T-helper 1 cell treated with Interleukin-12 subunit alpha and Interleukin-12 subunit beta and Interleukin-4 antibody, amounts not matched to agents 30 ng/mL and 1 ng/mL, for 36 hours (primary cell): Measurements from ENCODE around the gene CHMP1A. TPM values are rescaled to one million over a fixed set of nuclear protein-coding genes. Genes with fewer than 3 reads are reported as not detected.
"Not testable (repeated sequence)": the region's sequence is repeated elsewhere in the genome, so short reads cannot be mapped to it uniquely, and the experiment has no call there.

Experiments
- intact Hi-C: fragments of 100-400 bp; cut with micrococcal nuclease; formaldehyde crosslinking; loops from one replicate; pipeline ENCODE4 v1.15.1; 2024
- total RNA-seq: library from RNA; stranded (reverse); gene quantifications from 2 replicates; pipeline ENCODE4 v1.2.3, GENCODE V29; 2022

CHMP1A gene
- total RNA-seq, 1 donor from 2014 or later, result 96.3 TPM

- intact Hi-C loops, result no loop called here
Measured at GRCh38 chr16:89661215-89661614, 3.7 kb upstream of the CHMP1A start.

- intact Hi-C loops, result no loop called here
Measured at GRCh38 chr16:89660146-89660545, 2.6 kb upstream of the CHMP1A start.

GRCh38 chr16:89658221-89658879 is 842 bp upstream of the CHMP1A start:
- intact Hi-C loops, result loop anchor here (1.0 to 5.0 kb wide), 5 partner anchors 28 to 341 kb away; partner anchors contain the start of genes ANKRD11, CDK10 and SPG7

GRCh38 chr16:89656435-89657121 is 930 bp downstream of the CHMP1A start:
- intact Hi-C loops, result loop anchor here (1.0 to 5.0 kb wide), 4 partner anchors 96 to 339 kb away; partner anchors contain the start of genes ANKRD11, RPL13 and SPG7

- intact Hi-C loops, result loop anchor here (5.0 kb wide), 3 partner anchors 148 to 338 kb away; partner anchors contain the start of genes ANKRD11 and SPG7
Measured at GRCh38 chr16:89655062-89655643, 2.4 kb downstream of the CHMP1A start.

- intact Hi-C loops, result no loop called here
Measured at GRCh38 chr16:89653656-89654295, 3.7 kb downstream of the CHMP1A start.

GRCh38 chr16:89651584-89651983 is 5.9 kb downstream of the CHMP1A start:
- intact Hi-C loops, result no loop called here

GRCh38 chr16:89646906-89647305 is 10.6 kb downstream of the CHMP1A start:
- intact Hi-C loops, result no loop called here

GRCh38 chr16:89646270-89646669 is 11.2 kb downstream of the CHMP1A start:
- intact Hi-C loops, result no loop called here

- intact Hi-C loops, result no loop called here
Measured at GRCh38 chr16:89645122-89645521, 12.4 kb downstream of the CHMP1A start.

- intact Hi-C loops, result no loop called here
Measured at GRCh38 chr16:89643769-89644300, 13.7 kb downstream of the CHMP1A start.

GRCh38 chr16:89642574-89642973 is 14.9 kb downstream of the CHMP1A start:
- intact Hi-C loops, result no loop called here

- intact Hi-C loops, result loop anchor here (1.0 to 2.0 kb wide), 3 partner anchors 39 to 81 kb away; partner anchors contain the start of genes CPNE7 and RPL13
Measured at GRCh38 chr16:89641458-89642119, 15.9 kb downstream of the CHMP1A start.

GRCh38 chr16:89639385-89639784 is 18.1 kb downstream of the CHMP1A start:
- intact Hi-C loops, result no loop called here

- intact Hi-C loops, result no loop called here
Measured at GRCh38 chr16:89638455-89638854, 19.1 kb downstream of the CHMP1A start.

GRCh38 chr16:89637379-89637778 is 20.1 kb downstream of the CHMP1A start:
- intact Hi-C loops, result no loop called here

- intact Hi-C loops, result no loop called here
Measured at GRCh38 chr16:89636663-89637062, 20.8 kb downstream of the CHMP1A start.

- intact Hi-C loops, result not testable (repeated sequence)
Measured at GRCh38 chr16:89634463-89635385, 22.8 kb downstream of the CHMP1A start.

GRCh38 chr16:89633064-89633631 is 24.4 kb downstream of the CHMP1A start:
- intact Hi-C loops, result no loop called here
